ENCODE data around the gene ZBTB7C. TPM values are rescaled to one million over a fixed set of nuclear protein-coding genes. Genes with fewer than 3 reads are reported as not detected.

The ZBTB7C gene
- total and polyA plus RNA-seq, 4 donors: 0.19 to 1.1 (median 0.45) TPM

- H3K4me3 ChIP-seq (ENCODE audit: low read depth in 1 of 3, low read length in 3 of 3): no peak overlapping the region
- H3K27ac ChIP-seq (ENCODE audit: low read depth in 1 of 2, low read length in 2 of 2): no peak overlapping the region
- H3K4me1 ChIP-seq (ENCODE audit: control insufficient read depth in 4 of 4, insufficient read depth in 4 of 4, low read length in 3 of 4): no peaks in the 10 kb centered on the region
- DNase-seq (ENCODE audit: low spot score): no peak
- H3K9ac ChIP-seq (ENCODE audit: low read depth in 1 of 2, low read length in 2 of 2): no peak overlapping the region
- H3K27me3 ChIP-seq (ENCODE audit: control insufficient read depth in 4 of 4, insufficient read depth in 4 of 4, low read length in 3 of 4): no peaks in the 10 kb centered on the region
- WGBS: 61% methylated on average over 1 of the region's 1 CpG
- H3K36me3 ChIP-seq (ENCODE audit: control insufficient read depth in 4 of 4, insufficient read depth in 3 of 4, low read depth in 1 of 4, low read length in 3 of 4): no peaks in the 10 kb centered on the region
- no peaks in the 10 kb centered on the region for H3K9me3 ChIP-seq (ENCODE audit: control insufficient read depth in 4 of 4, low read length in 3 of 4)
- TF ChIP-seq REST (IDR thresholded peaks at IDR 0.05): no peak
- no peak for TF ChIP-seq RAD21 (IDR thresholded peaks at IDR 0.05)
- no peak for TF ChIP-seq TAF1 (conservative IDR thresholded peaks at IDR 0.05)
- TF ChIP-seq NR2F2 (IDR thresholded peaks at IDR 0.05): no peak
- no peak for TF ChIP-seq ATF3 (IDR thresholded peaks at IDR 0.05)
- no peak for TF ChIP-seq FOXA1 (IDR thresholded peaks at IDR 0.05)
- no peak for TF ChIP-seq HNF4G (IDR thresholded peaks at IDR 0.05)
- no peak for TF ChIP-seq EGR1 (IDR thresholded peaks at IDR 0.05; ENCODE audit: low read depth in 2 of 2)
- no peak for TF ChIP-seq YY1 (IDR thresholded peaks at IDR 0.05)
- TF ChIP-seq GABPA (IDR thresholded peaks at IDR 0.05 in 1 of 2, conservative IDR thresholded peaks at IDR 0.05 in 1 of 2): no peak
- no peak for TF ChIP-seq HNF4A (conservative IDR thresholded peaks at IDR 0.05)
- TF ChIP-seq ZBTB33 (IDR thresholded peaks at IDR 0.05): no peak
- TF ChIP-seq MAX (IDR thresholded peaks at IDR 0.05): no peak
- no peak for TF ChIP-seq SP1 (IDR thresholded peaks at IDR 0.05)
- no peak for TF ChIP-seq RXRA (IDR thresholded peaks at IDR 0.05)
- TF ChIP-seq JUND (IDR thresholded peaks at IDR 0.05): no peak
- no peak for TF ChIP-seq CTCF (IDR thresholded peaks at IDR 0.05; ENCODE audit: low read depth, low read length, missing input control)
Observed at GRCh38 chr18:48106498-48106897, 302.7 kb downstream of the ZBTB7C start.

- Histone ChIP-seq H3K27ac (ENCODE audit: low read depth in 1 of 2, low read length in 2 of 2) (no peak overlapping the region), H3K4me3 (ENCODE audit: low read depth in 1 of 3, low read length in 3 of 3) (no peak overlapping the region), H3K9ac (ENCODE audit: low read depth in 1 of 2, low read length in 2 of 2) (no peak overlapping the region), H3K36me3 (ENCODE audit: control insufficient read depth in 4 of 4, insufficient read depth in 3 of 4, low read depth in 1 of 4, low read length in 3 of 4) (no peaks in the 10 kb centered on the region), H3K4me1 (ENCODE audit: control insufficient read depth in 4 of 4, insufficient read depth in 4 of 4, low read length in 3 of 4) (no peaks in the 10 kb centered on the region), H3K9me3 (ENCODE audit: control insufficient read depth in 4 of 4, low read length in 3 of 4) (no peaks in the 10 kb centered on the region), H3K27me3 (ENCODE audit: control insufficient read depth in 4 of 4, insufficient read depth in 4 of 4, low read length in 3 of 4) (no peaks in the 10 kb centered on the region)
- TF ChIP-seq JUND (IDR thresholded peaks at IDR 0.05) (no peak), NR2F2 (IDR thresholded peaks at IDR 0.05) (no peak), FOXA1 (IDR thresholded peaks at IDR 0.05) (no peak), REST (IDR thresholded peaks at IDR 0.05) (no peak), ZBTB33 (IDR thresholded peaks at IDR 0.05) (no peak), HNF4G (IDR thresholded peaks at IDR 0.05) (no peak), GABPA (IDR thresholded peaks at IDR 0.05 in 1 of 2, conservative IDR thresholded peaks at IDR 0.05 in 1 of 2) (no peak), TAF1 (conservative IDR thresholded peaks at IDR 0.05) (no peak), YY1 (IDR thresholded peaks at IDR 0.05) (no peak), FOXA2 (IDR thresholded peaks at IDR 0.05) (no peak)
- WGBS: 84% methylated on average over 1 of the region's 1 CpG
- DNase-seq (ENCODE audit: low spot score): no peak
Observed at GRCh38 chr18:48105317-48105716, 303.9 kb downstream of the ZBTB7C start.

Measured in liver (tissue), 9 donors.